C4-2B (cell line): ENCODE results near the gene UBN2.

Experiments used
- ZFX ChIP-seq: fragments of 450-650 bp; IDR thresholded peaks from 2 replicates; pipeline ENCODE4 v1.6.1; 2017
- TF ChIP-seq, protein P1 (sequence below): fragments of 450-650 bp; conservative IDR thresholded peaks from 2 replicates; pipeline ENCODE4 v1.5.1; 2017; ENCODE audit warnings: mild to moderate bottlenecking

- TF ChIP-seq, protein P1, sequence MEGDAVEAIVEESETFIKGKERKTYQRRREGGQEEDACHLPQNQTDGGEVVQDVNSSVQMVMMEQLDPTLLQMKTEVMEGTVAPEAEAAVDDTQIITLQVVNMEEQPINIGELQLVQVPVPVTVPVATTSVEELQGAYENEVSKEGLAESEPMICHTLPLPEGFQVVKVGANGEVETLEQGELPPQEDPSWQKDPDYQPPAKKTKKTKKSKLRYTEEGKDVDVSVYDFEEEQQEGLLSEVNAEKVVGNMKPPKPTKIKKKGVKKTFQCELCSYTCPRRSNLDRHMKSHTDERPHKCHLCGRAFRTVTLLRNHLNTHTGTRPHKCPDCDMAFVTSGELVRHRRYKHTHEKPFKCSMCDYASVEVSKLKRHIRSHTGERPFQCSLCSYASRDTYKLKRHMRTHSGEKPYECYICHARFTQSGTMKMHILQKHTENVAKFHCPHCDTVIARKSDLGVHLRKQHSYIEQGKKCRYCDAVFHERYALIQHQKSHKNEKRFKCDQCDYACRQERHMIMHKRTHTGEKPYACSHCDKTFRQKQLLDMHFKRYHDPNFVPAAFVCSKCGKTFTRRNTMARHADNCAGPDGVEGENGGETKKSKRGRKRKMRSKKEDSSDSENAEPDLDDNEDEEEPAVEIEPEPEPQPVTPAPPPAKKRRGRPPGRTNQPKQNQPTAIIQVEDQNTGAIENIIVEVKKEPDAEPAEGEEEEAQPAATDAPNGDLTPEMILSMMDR, result no peak
- no peak for TF ChIP-seq ZFX
Measured at GRCh38 chr7:139341776-139342226, 110.8 kb downstream of the UBN2 start.
